Left forelimb (tissue), 1 donor: ENCODE results near the gene SLC9A2.

Experiments used
- DNase-seq: peaks from one replicate; pipeline ENCODE4 v3.0.0-alpha.2; 2018; ENCODE audit warnings: low spot score

SLC9A2 gene

DNA sequence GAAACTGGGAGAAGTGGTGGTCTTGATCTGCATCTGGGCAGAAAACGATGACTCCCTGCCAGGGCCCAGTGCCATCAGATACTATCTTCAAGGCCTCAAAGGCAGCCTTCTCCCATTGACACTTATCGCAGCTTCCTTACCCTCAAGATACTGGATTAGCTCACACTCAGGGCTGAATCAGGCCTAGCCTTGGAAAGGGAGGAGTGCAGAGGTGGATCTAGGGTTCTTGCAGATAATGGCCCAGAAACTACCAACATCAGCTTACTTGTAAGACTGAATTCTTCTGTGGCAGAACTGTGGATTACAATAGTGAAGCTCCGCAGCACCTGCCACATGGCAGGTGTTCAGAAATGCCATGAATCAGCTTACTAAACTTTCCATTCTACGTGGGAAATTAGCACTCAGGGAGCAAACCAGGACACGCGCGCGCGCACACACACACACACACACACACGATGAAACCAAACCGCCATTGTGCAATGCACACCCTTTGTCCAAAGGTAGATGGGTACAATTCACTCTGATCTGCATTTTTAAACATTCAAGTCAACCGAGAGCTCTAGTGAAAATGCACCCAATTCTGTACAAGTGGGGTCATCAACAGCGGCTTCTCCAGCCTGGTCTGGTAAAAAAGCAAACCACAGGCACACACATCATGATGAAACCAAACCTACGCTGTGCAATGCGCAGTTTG is 116.2 kb downstream of the SLC9A2 start:
- DNase-seq = no peak

DNA sequence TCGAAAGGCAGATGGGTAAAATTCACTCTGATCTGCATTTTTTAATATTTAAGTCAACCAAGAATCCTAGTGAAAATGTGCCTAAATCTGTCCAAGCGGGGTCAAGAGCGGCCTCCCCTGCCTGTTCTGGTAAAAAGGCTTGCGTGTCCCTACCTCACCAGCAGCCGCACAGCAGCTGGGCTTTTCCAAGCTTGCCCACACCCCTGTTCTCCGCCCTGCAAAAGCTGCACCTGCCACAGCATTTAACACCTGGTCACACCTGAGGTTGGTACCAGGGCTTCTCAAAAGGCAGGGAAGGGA is 116.7 kb downstream of the SLC9A2 start:
- no peak for DNase-seq

DNA sequence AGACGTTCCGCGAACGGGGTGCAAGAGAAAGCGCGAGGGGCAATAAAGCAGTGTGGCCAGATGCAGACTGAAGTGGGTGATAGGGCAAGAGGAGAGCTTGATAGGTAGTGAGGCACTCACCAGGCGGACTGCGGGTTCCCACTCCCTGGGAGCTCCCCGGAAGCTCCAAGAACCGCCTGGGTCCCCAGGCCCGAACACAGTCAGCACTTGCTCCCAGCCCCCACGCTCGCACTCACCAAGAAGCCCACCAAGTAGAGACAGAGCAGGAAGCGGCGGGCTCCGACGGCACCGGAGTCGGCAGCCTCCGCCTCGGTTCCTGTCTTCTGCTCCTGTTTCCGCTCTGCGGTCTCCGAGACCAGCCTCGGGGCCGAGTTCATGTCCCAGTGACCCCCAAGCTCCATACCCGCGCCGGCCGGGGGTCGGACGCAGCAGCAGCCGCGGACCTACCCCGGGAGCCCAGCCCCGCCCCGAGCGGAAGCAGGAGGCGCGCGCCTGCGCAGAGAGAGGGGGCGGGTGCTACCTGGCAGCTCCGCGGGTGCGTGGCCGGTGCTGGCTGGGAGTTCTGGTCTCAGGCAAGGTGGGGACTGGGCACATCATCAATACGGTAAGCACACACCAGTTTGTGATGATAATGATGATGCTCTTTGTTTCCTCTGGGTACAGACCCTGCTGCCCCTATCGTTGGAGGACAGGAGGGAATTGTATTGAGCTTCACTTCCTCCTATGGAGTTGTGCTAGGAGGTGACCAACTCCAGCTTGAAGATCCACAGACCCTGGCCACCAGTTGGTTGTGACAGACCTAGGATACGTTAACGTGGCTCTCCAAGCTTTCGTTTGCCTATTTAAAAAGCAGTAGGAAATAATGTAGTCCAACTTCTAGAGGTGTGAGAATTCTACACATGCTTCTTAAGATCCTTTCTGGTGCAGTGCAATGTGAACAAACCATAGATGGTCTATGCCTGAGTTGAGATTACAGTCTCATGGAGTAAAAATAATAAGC is 117.4 kb downstream of the SLC9A2 start:
- peak; percentile 89 for DNase-seq

DNA sequence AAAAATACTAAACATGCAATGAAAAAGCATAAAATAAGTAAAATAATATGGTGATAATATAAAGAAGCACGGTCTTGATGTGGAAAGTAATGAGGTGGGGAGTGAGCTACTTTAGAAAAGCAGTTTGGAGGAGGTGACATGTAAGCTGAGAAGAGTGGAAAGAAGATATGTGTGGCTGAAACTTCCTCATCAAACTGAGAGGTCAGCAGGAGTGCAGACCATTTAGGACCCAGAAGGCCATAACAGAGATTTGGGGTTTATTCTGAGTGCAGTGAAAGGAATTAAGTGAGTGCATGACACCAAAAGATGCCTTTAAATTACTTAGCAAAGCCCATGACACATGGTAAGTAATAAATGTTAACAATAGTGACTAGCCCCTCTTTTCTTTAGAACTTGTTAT is 118.1 kb downstream of the SLC9A2 start:
- no peak for DNase-seq

DNA sequence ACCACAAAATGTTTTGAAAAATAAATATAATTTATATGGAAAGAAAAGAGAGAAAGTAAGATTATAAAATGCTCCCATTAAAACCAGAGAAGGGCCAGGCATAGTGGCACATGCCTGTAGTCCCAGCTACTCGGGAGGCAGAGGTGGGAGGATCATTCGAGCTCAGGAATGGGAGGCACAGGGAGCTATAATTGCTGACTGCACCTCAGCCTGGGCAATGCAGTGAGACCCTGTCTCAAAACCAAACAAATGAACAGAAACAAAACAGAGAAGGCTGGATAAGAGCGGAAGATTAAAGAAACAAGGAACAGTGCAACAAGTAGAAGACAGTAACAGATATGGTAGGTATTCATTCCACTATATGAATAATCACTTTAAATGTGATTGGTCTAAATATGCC is 123.9 kb downstream of the SLC9A2 start:
- no peak for DNase-seq

DNA sequence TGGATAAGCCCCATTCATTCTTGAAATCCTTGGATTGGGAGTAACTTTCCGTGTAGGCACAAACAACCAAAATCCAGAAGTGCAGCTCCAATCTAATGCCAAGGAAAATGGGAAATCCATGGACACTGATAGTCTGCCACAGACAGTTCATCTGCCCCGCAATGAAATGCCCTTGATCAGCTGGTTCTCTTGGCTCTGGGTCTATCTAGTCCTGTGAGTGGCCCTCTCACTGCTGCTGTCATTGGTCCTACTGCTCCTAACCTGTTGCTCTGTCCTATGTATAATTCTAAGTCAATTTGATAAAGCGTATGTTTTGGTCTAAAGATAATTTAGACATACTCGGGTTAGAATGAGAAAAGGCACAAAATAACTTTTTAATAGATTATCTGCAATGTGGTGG is 128.8 kb downstream of the SLC9A2 start:
- DNase-seq = no peak

DNA sequence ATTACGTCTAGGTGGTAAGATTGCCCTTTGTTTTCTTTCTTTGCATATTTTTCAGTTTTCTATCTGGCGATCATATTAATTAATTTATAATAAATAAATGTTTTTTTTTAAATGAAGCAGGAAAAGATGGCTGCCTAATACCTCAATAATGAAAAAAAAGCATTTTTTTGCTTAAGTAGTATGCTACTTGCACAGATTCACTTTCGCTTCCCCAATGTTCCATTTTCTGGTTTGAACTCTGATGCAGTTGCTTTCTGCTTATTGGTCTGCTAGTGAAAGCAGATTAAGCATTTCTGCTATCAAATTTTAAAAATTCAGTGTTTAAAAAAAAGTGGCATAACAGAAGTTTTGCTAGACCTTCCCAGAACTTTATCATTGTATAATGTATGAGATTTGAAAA is 130.6 kb downstream of the SLC9A2 start:
- no peak for DNase-seq

DNA sequence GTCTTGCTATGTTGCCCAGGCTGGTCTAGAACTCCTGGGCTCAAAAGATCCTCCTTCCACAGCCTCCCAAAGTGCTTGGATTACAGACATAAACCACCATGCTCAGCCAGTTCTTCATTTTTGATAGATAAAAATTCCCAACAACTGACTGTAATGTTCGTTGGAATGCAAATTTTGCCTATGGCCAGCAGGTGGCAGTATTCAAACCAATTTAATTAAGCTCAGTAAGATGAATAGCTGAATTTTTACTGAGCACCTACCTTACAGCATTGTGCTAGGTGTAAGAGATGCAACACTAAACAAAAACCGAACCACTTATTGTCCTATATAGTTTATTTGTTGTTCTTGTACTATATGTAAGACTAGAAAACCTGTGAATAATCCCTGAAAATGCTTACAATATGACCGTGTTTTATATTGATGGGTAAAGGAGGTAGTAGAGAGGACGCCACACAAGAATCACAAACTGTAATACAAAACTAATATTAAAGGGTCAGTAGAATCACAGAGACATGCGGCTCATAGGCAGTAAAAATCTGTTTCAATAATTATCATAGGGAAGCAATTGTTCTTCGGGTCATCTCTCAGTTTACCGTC is 134.3 kb downstream of the SLC9A2 start:
- DNase-seq = no peak

DNA sequence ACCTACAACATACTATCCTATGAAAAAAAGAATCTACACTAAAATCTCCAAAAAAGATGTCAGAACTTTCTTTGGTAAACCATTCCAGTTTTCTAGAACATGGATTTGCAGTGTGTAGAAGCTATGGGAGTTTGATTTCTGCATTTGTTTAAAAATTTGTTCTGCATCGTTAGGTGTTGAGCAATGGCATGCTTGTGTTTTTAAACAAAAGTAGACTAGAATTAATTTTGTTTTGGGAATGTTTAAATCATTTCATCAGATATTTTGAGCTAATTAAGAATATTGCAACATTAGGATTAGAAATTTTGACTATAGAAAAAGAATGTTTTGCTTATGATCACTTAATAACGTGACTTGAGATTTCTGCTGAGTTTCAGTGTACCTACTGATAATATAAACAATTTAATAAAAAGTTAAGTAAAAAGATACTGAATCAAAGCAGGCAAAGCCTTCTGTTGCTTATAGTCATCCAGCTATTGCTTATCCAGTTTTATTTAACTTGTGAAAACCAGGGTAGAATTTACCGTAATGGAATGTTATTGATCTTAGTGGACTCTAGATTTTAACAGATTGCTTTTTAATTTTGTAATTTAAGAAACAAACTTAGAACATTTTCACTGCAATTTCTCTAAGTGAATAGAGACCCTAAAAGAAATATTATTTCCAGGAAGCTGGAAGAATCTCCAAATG is 135.2 kb downstream of the SLC9A2 start:
- no peak for DNase-seq

DNA sequence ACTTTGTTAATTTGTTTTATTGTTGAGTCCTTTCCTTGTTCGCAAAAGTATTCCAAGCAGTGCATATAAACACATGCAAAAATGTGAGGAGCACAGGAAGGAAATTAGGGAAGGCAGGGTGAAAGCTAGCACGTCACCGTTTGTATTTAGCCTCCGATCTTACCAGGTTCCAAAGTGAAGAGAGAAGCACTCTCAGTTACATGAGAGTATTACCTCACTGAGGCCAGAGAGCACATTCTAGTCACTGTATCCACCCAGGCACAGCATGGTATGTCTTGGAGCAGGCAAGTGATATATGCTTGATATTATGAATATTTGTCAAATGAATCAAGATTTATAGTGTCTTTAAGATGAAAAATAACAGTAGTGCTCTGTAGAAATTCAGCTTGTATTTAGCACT is 135.9 kb downstream of the SLC9A2 start:
- no peak for DNase-seq

DNA sequence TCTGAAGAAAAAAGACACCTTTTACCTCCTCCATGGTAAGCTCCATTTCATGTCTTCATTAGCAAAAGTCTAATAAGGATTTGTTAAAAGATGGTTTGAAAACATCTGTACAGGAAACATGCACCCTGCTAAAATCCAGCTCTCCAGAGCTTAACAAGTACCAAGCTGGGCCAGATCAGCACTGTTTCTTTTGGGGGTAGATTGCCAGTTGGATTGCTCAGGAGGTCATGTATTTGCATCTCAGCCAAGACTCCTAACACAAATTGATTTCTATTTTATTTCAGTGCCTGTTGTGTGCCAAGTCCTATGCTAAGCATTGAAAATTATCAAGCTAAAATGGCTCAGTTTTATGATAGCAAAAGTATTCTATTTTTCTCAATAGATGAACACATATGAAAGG is 139.1 kb downstream of the SLC9A2 start:
- no peak for DNase-seq
